ENCODE results near the gene RAB5B.
"Not testable (repeated sequence)": the region's sequence is repeated elsewhere in the genome, so short reads cannot be mapped to it uniquely, and the experiment has no call there.

The RAB5B gene

DNA sequence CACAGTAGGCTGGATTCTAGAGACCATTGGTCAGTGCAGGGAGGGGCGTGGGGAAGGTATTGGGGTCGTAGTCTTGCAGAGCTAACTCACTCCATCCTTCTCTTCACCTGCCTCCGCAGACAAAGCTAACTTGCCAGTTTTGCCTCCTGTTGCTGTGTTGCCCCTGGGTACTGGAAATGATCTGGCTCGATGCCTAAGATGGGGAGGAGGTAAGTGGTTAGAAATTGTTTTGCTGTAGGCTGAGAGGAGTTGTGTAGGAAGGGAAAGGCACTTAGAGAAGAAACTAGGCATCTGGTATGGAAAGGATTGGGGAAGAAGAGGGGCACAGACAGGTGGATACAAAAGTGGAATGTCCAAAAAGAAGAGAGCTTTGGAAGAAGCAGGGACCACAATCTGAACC is 31.8 kb upstream of the RAB5B start:
- DNase-seq = no peak

DNA sequence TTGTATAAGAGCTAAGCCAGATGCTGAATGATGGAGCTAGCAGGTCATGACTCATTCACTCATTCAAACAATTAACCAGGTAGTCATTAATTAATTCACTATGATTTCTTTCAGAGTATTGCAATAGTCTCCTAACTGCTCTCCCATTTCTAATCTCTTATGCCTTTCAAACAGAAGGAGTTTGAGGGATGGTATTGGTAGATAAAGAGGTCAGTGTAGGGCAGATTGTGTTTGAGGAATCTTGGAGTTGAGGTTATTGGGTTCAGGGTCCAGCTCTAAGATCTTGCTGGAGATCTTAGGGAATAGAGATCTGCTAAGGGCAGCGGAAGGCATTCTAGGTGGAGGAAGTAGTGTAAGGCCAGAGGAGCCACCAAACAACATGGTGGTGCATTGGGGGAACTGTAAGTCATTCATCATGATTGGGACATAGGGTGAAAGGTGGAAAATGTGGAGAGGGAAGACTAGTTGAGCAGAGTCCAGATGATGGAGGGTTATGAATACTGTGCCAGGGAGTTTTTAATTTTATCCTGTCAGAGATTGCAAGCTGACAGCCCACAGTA is 31.2 kb upstream of the RAB5B start:
- no peak for DNase-seq

DNA sequence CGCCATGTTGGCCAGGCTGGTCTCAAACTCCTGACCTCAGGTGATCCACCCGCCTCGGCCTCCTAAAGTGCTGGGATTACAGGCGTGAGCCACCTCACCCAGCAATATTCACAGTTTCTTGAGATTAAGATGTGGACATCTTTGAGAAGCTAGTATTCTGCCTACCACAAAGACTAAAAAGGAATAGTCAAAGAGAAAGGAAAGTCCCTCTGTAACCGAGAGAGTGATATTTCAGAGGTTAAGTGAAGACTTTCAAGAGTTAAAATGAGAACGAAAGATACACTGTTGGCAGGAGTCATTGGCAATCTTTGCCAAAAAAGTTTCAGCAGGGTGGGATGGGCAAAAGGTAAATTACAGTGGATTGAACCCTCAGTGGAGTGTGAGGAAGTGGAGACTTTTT is 27.3 kb upstream of the RAB5B start:
- DNase-seq = no peak

DNA sequence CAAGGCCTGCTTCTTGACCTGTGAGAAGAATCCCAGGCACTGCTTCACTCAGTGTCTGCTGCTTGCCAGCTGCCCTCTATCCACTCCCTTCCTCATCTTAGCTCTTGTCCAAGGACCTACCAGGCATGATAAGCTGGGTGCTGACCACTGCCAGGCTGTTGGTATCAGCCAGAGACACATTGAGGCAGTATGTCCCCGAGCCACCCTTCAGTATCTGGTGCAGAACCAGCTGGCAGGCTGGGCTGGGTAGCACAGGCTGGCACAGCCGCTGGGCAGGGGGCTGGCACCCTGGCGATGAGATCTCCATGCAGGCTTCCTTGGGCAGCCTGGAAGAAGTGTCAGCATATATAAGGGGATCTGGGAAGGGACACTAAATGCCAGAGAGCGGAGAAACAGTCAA is 18.5 kb upstream of the RAB5B start:
- DNase-seq = no peak

DNA sequence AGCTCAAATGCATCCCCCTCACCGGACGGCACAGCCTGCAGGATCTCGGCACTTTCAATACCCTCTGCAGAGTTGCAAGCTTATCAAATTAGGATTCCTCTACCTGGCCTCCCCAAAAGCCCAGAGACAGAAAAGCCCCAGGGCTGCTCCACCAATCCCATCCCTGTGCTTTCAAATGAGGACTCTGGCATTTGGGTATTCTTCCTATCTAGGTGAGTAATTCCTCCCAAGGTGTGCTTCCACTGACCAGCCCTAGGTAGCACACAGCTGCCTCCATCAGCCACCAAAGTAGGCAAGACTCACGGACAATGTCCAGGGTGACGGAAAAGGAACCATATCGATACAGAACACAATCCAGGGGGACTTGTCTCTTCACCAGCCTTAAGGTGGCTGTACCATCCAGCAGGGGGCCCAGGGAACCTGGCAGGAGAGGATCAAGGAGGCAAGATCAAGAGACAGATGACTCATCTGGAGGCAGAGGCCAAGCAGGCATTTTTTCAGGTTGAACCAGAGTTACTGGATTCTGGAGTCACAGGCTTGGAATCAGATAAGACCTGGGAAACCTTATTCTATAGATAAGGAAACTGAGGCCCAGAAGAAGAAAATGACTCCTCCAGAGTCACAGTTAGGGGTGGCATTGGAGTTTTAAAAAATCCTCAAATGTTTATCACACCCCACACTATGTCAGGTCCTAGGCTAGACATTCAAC is 17.9 kb upstream of the RAB5B start:
- peak in 1 of 2 experiments; percentile 2 for DNase-seq

DNA sequence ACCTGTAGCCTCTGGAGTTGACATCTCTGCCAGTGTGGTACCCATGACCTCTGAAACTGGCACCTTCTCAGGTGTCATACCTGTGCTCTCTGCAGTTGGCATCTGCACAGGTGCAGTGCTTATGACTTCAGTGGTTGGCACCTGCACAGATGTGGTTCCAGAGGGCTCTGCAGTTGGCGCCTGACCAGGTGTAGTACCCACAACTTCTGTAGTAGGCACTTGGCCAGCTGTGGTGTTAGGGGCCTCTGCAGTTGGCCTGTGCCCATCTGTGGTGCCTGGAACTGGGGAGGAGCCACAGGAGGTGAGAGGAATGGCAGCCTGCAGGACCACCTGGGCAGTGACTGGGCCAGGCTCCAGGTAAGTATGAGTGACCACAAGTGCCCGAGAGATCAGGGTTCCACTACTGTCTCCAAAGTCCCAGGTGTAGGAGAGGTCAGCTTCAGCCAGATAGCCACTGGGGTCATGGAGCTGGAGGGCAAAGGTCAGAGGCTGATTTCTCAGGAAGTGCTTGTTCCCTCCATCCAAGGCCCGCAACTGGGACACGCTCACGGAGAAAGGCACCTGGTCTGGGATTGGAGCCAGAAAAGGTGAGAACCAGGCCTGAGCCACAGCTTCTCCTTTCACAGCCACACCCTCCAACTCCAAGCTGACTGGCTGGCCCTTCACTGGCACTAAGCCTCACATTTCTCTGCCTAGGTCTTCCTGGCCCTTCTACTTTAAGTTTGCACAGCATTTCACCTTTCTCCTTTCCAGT is 16.6 kb upstream of the RAB5B start:
- no peak for DNase-seq

DNA sequence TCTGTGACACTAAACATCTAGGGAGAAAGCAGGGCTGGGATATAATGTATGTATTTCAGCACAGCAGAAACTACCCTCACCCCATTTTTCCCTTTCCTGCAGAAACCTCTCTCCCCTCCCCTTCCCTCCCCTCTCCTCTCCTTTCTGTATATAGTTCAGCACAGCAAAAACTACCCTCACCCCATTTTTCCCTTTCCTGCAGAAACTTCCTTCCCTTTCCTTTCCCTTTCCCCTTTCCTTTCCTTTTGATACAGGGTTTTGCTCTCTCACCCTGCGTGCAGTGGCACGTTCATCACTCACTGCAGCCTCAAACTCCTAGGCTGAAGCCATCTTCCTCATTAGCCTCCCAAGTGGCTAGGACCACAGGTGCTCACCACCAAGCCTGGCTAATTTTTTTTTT is 10.1 kb upstream of the RAB5B start:
- DNase-seq = no peak

DNA sequence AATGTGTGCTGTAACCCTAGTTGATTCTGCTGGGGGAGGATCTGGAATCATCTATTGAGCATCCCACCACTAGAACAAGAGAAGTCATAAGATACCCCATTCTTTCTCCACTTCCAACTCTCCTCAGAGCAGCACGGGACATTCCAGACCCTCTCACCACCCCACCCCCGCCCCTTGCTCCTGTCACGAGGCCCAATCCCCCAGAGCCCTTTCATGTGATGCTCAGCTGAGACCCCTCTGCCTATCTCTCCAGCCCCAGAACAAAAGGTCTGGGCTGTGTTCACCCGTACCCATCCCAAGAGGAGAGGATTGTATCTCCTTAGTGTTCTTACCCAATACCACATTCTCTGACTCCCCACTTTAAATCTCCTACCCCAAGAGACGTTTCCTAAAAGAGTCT is 8.6 kb upstream of the RAB5B start:
- no peak for DNase-seq

DNA sequence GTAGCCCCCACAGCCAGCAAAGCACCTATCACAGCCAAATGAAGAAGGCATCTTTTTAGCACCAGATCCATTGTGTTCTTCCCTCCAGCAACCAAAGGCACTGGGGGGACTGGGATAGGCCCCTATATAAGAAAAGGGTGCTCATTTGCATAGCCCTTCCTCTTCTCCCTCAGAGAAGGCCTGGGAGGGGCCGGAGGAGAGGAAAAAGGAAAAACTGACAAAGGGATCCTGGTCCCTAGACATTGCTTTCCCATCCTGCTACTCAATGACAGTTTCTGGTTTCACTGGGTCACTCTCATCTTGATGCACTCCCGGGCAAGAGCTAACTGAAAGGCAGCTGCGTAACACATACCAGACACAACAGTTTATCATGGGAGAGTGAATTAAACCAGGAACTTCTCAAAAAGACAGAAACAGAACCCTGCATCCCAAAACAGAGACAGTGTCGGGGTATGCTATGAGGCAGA is 7.9 kb upstream of the RAB5B start, which contains the start of gene PMEL:
PMEL (minus strand) TSS at position 102 of the 467 bp plus-strand sequence; CDS start at position 71, 31 bp downstream.
- DNase-seq = peak in 1 of 2 experiments; percentile 6

DNA sequence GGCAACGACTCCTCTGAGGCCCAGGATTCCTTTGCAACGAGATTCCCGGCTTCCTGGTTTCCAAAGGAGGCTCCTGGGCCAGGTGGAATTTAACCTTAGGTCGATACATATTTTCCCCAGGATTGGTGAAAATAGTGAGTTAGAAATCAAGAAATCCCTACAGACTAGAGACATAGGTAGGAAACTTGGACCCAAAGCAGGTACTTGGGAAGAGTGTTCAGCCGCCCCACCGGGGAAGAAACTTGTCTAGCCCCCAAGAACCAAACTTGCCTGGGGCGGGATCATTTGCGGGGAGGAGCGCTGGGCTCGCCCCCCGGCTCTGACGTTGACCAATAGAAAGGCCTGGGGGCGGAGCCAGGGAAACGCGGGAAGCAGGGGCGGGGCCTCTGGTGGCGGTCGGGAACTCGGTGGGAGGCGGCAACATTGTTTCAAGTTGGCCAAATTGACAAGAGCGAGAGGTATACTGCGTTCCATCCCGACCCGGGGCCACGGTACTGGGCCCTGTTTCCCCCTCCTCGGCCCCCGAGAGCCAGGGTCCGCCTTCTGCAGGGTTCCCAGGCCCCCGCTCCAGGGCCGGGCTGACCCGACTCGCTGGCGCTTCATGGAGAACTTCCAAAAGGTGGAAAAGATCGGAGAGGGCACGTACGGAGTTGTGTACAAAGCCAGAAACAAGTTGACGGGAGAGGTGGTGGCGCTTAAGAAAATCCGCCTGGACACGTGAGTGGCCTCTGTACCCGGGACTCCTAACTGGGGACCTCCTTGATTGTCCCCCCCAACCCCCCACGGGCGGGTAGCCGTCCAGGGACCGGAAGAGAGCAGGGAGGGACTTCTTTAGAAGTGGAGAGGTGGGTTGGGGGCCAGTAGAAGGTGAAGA is 7.2 kb upstream of the RAB5B start, which contains the start of gene CDK2:
CDK2 (plus strand) TSS at position 423 of the 874 bp plus-strand sequence; CDS start at position 602, 179 bp downstream.
- DNase-seq = peak; percentile 53 to 81

DNA sequence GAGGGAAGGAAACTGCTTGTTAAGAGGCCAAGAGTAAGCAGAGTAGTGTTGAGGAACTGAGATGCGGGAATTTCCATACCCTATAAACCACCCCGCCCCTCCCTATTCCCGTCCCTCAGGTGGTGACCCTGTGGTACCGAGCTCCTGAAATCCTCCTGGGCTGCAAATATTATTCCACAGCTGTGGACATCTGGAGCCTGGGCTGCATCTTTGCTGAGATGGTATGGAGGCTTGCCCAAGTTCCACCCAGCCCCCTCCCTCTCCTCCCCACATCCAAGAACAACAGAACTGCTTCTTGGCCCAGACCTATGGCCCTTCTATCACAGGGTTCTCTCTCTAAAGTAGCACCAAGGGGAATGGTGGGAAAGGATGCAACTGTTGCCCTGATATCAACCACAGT is 4.5 kb upstream of the RAB5B start:
- DNase-seq = no peak

DNA sequence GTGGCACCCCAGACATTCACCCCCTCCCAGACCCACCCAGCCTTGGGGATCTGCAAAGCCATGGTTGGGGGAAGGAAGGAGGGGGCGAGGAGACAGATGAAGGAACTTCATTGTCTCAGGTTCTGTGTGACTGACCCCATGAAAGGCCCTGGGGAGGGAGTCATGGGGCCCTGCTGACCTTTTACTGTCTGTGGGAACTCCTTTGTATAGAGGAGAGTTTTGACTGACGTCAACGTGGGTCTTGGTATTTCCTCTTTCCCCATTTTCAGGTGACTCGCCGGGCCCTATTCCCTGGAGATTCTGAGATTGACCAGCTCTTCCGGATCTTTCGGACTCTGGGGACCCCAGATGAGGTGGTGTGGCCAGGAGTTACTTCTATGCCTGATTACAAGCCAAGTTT is 3.1 kb upstream of the RAB5B start:
- no peak for DNase-seq

DNA sequence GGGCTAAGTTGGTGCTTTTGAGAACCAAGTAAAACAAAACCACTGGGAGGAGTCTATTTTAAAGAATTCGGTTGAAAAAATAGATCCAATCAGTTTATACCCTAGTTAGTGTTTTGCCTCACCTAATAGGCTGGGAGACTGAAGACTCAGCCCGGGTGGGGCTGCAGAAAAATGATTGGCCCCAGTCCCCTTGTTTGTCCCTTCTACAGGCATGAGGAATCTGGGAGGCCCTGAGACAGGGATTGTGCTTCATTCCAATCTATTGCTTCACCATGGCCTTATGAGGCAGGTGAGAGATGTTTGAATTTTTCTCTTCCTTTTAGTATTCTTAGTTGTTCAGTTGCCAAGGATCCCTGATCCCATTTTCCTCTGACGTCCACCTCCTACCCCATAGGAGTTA is 1.8 kb upstream of the RAB5B start:
- no peak for DNase-seq

DNA sequence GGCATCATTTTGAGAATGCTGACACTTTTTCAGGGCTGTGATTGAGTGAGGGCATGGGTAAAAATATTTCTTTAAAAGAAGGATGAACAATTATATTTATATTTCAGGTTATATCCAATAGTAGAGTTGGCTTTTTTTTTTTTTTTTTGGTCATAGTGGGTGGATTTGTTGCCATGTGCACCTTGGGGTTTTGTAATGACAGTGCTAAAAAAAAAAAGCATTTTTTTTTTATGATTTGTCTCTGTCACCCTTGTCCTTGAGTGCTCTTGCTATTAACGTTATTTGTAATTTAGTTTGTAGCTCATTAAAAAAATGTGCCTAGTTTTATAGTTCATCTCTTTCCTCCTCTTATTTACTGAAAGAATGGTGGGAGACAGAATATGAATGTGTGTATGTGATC is 1.4 kb upstream of the RAB5B start:
- no peak for DNase-seq

DNA sequence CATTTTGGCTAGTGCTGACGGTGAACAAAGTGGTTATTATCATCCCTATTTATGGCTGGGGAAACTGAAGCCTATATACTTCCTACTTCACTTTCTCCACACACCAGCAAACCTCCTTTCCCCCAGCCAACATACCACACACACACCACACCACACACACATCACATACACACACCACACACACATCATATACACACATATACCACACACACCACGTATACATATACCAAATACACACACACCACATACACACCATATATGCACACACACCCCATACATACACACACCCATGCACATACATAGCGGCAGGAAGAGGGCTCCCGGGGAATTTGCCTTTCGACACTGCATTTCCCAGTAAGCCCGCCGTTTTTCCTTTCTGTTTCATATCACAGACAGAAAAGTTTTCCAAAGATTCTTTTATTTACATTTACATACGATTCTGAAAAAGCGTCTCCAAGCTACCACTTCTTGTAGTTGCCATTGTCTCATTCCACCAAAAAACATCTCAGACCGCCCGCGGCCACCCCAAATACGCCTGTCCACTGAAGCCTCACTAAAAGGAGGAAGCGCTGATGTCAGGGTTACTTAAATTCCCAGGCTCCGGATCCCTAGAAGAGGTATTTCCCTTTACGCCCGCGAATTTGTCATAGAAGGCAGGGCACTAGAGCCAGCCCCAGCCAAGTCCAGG is 823 bp upstream of the RAB5B start:
- DNase-seq = no peak

DNA sequence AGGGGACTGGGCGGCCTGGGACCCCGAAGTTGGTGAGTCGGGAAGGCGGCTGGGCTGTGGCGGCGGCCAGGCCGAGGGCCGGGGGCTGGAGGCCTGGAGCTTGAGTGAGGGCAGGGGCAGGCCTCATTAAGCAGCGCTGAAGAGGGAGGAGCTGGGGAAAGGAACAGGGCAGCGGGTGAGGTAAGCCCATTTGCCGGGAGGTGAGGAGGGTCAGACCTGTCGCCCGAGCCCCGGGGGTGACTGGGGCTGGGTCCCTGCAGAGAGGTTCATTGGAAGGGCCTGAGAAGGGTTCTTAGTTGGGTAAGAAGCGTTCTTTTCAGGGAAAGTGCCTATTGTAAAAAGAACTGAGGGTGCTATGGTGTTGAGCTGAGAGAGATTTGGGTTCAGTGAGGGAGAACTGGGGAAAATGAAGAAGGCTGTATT is 441 bp downstream of the RAB5B start:
- DNase-seq = peak in 1 of 2 experiments; percentile 29

DNA sequence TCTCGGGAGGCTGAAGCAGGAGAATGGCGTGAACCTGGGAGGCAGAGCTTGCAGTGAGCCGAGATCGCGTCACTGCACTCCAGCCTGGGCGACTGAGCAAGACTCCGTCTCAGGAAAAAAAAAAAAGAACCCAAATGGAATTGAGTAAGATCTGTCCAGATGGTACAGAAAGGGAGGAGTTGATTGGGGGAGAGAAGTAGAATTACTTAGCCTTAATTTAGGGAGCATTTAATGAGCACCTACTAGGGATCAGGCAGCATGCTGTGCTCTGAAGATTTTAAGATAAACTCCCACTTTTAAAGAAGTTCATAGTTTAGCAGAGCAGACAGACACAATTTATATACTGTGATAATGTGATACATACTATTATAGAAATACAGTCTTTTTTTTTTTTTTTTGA is 4.5 kb downstream of the RAB5B start:
- DNase-seq = no peak

DNA sequence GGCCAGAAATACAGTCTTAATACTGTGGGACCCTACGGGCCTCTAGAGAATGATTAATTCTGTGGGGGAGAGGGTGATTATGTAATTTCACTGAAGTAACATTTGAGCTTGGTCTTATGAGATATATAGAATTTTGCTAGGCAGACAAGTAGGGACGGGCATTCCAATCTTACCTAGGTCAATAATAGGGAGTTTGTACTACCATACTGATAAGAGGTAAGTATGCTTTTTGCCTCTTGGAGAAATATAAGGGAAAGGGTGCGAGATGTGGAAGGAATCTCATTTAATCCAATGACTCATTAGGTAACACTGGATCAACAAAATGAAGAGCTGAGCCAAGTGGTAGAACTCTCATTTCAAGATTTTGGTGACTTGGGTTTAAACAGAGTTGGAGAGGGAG is 5.2 kb downstream of the RAB5B start:
- DNase-seq = no peak

DNA sequence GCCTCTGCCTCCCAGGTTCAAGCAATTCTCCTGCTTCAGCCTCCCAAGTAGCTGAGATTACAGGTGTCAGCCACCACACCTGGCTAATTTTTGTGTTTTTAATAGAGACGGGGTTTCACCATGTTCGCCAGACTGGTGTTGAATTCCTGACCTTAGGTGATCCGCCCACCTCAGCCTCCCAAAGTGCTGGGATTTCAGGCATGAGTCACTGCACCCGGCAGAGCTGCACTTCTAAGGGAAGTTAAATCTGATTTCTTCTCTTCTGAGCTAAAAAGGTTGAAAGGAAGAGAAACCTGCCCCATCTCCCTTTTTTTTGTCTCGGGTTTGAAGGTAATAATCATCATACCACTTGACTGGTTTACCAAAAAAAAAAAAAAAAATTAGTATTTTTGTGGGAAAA is 8.0 kb downstream of the RAB5B start:
- not testable (repeated sequence) for DNase-seq

DNA sequence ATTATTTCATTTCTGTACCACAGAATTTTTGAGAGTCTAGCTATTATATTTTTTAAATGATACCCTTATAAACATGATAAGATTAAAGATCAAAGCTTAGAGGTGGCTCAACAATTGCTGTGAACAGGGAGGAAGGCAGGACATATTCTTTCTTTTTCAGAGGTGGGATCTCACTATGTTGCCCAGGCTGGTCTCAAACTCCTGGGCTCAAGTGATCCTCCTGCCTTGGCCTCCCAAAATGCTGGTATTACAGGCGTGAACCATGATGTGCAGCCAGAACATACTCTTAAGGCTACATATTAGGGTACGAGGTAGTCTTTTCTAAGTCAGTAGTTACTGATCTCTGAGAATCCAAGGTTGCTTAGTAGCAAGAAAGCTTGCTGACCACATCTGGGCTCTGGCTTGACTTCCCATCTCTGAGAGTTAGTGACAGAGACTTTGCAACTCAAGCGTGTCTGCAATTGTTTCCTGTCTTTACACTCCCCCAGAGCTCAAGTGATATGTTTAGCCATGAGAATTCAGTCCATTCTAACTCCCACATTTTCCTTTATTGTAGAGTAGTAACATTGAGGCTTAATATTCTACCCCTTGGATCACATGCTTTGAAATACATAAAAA is 8.6 kb downstream of the RAB5B start:
- DNase-seq = no peak

DNA sequence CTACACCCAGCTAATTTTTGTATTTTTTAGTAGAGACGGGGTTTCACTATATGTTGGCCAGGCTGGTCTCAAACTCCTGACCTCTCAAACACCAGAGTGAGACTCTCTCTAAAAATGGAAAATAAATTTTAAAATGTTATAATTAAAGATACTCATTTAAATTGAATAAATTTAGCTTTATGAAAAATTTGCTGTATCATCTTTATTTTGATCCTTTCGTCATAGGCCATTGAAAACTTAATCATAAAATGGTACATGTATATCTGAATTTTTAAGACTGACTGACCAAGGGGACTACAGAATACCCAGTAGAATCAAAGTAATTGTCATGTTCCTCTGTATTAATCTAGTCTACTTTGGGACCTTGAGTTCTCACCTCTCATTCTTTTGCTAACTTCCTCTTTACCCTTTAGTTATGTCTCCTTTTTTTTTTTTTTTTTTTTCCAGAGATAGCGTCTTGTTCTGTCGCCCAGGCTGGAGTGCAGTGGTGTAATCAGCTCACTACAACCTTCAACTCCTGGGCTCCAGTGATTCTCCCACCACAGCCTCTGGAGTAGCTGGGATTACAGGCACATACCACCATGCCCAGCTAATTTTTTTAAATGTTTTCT is 9.5 kb downstream of the RAB5B start:
- DNase-seq = no peak

Measured in SHP77 (cell line).